Left lung (tissue), 10 donors: Measurements from ENCODE around the gene POU3F3. TPM values are rescaled to one million over a fixed set of nuclear protein-coding genes. Genes with fewer than 3 reads are reported as not detected.

Source experiments
- ATAC-seq: fragments of 200-7000 bp; cut with Tn5 transposase; one replicate; pipeline ENCODE4 v1.9.1; 2020; ENCODE audit warnings: moderate library complexity
- DNase-seq, 4 donors: peaks; one replicate each; pipeline ENCODE4 v3.0.0-alpha.2; 2013 to 2020
- H3K27ac ChIP-seq, 2 donors: fragments of 200-600 bp; sonication (generic) in 1 of 2; one replicate each; pipeline versions ENCODE4 v1.5.0 to v1.8.0; 2020 to 2021
- H3K27me3 ChIP-seq, 2 donors: fragments of 200-600 bp; sonication (generic) in 1 of 2; one replicate each; pipeline versions ENCODE4 v1.5.0 to v1.8.0; 2020 to 2021
- H3K36me3 ChIP-seq, 2 donors: fragments of 200-600 bp; sonication (generic) in 1 of 2; one replicate each; pipeline versions ENCODE4 v1.5.0 to v1.8.0; 2020 to 2021
- H3K4me1 ChIP-seq, 2 donors: fragments of 200-600 bp; one replicate each; pipeline ENCODE4 v1.8.0; 2021
- H3K4me3 ChIP-seq, 2 donors: fragments of 200-600 bp; sonication (generic) in 1 of 2; one replicate each; pipeline versions ENCODE4 v1.5.0 to v1.8.0; 2020 to 2021; ENCODE audit warnings: mild to moderate bottlenecking in 1 of 2
- H3K9me3 ChIP-seq, 2 donors: fragments of 200-600 bp; sonication (generic) in 1 of 2; one replicate each; pipeline versions ENCODE4 v1.5.0 to v1.8.0; 2020 to 2021
- intact Hi-C, 2 donors: fragments of 100-400 bp; cut with DNase I; formaldehyde crosslinking; loops; one replicate each; pipeline versions ENCODE4 v1.11.2 to v1.14.2; 2022
- polyA plus RNA-seq, 6 donors: library from polyadenylated mRNA; unstranded; fragments of 120-200 nt; gene quantifications; one replicate each; pipeline ENCODE4 v1.2.1, GENCODE V29; 2013; ENCODE audit not compliant: insufficient read length in 6 of 6
- total RNA-seq, 2 donors: library from RNA; stranded (reverse); fragmentation: NEBNext Ultra II Directional; extraction: Animal tissue kit (Norgen Biotek cat#: 25700); gene quantifications; one replicate each; pipeline ENCODE4 v1.2.1, GENCODE V29; 2021
- TF ChIP-seq, protein P1 (sequence below), 2 donors: fragments of 200-600 bp; sonication (generic) in 1 of 2; IDR thresholded peaks; one replicate each; pipeline versions ENCODE4 v1.5.0 to v1.8.0; 2021; ENCODE audit warnings: antibody characterized with exemption in 2 of 2
- donor health status: DM: no; HTN: yes; CAD: no.
- donor health status: DM: no; HTN: no; CAD: no.

The POU3F3 gene
- total and polyA plus RNA-seq, 8 donors: 0.06 to 0.82 (median 0.21) TPM; not detected in 2

DNA sequence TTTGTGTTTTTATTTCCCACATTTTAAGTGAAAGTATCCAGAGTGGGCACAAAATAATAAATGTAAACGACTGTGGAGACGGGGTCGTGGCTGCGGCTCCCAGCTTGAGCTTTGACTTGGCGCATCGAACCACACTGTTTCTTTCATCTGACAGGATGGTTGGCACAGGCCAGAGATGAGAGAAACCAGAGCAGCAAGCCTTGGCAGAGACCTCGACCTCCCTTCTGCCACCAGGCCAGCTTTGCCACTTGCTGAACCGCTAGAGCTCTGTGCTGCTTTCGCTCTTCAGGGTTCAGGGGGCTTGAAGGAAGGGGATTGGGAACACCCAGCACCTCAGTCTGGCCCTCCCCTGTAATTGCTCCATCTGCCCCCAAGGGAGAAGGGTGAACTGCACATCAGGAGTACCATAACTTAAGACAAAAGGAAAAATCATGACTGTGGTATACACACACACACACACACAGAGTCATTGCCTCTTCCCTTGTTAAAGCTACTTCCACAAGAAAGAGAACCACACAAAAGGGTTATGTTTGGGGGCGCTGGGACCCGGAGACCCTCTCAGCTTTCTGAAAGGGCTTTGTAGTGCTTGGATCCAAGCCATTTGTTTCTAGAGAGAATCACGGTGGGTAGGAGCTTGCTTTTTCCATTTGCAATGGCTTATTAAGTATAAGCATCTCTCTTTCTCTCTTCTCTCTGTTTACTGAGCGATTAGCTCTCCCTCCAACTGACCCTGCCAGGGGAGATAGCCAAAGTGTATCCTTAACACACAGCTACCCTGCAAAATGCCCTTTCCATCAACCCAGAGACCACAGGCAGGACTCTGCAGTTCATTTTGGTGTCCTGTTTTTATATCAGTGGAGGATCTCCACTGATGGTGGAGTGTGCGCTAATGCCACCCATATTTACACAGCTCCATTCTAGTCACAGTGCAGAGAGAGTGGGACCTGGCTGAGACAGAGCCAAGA, 23.0 kb downstream of the POU3F3 start:
- ATAC-seq (no peak), DNase-seq (no peak)
- TF ChIP-seq, protein P1, sequence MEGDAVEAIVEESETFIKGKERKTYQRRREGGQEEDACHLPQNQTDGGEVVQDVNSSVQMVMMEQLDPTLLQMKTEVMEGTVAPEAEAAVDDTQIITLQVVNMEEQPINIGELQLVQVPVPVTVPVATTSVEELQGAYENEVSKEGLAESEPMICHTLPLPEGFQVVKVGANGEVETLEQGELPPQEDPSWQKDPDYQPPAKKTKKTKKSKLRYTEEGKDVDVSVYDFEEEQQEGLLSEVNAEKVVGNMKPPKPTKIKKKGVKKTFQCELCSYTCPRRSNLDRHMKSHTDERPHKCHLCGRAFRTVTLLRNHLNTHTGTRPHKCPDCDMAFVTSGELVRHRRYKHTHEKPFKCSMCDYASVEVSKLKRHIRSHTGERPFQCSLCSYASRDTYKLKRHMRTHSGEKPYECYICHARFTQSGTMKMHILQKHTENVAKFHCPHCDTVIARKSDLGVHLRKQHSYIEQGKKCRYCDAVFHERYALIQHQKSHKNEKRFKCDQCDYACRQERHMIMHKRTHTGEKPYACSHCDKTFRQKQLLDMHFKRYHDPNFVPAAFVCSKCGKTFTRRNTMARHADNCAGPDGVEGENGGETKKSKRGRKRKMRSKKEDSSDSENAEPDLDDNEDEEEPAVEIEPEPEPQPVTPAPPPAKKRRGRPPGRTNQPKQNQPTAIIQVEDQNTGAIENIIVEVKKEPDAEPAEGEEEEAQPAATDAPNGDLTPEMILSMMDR (IDR thresholded peaks at IDR 0.05): no peak
- Histone ChIP-seq H3K27ac (no peak overlapping the region), H3K4me3 (no peak overlapping the region), H3K27me3 (peaks cover 14 to 90% of the 10 kb centered on the region in 2 donors), H3K36me3 (no peaks in the 10 kb centered on the region), H3K9me3 (no peaks in the 10 kb centered on the region), H3K4me1 (peaks cover 11 to 19% of the 10 kb centered on the region in 2 donors)
- intact Hi-C loops: no loop called here

DNA sequence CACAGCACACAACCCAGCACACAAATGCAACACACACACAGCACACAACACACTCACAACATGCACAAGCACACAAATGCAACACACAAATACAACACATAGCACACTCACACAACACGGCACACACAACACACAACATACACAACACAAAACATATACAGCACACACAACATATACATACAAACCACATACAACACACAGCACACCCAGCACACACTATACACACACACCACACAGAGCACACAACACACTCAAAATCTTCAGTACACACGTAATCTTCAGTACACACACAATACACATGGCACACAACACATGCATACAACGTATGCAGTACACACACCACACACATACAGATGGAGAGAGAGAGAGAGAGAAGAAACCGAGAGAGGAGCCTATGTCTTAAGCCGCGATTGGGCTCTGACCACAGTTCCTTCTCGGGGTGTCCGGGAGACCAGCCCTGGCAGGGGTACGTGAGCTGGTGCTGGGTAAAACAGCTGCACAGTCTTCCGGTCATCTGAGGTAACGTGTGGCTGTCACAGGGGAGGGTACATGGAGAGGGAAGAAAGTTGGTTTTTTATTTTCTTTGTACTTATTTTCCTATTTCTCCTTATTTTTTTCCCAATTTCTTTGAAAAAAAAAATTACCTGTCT, 25.1 kb downstream of the POU3F3 start:
- no peaks in the 10 kb centered on the region for H3K4me1 ChIP-seq
- ATAC-seq (no peak), DNase-seq (no peak)
- H3K27ac ChIP-seq: no peak overlapping the region
- H3K9me3 ChIP-seq: no peaks in the 10 kb centered on the region
- H3K4me3 ChIP-seq: no peak overlapping the region
- intact Hi-C loops: no loop called here
- TF ChIP-seq, protein P1 (IDR thresholded peaks at IDR 0.05): no peak
- H3K36me3 ChIP-seq: no peaks in the 10 kb centered on the region
- H3K27me3 ChIP-seq: peaks cover 0 to 80% of the 10 kb centered on the region in 2 donors

DNA sequence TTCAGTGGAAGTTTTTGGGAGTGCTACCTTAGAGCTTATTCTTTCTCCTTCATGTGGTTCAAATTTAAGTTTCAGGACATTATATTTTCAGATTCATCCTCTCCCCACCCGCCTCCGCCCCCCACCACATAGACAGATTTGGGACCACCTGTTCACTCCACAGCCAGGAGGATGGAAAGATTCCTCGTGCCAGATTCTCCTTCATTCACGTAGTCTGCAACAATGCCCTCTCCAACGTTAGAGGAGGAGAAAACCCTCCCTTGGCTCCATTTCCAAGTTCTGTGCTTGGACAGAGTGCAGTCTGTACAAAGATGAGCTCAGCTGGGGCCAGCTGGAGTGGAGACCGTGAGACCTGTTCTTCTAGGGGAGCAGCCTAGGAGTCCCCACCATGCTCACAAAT, 26.2 kb downstream of the POU3F3 start:
- H3K27me3 ChIP-seq: peaks cover 0 to 70% of the 10 kb centered on the region in 2 donors
- no peak for DNase-seq
- TF ChIP-seq, protein P1 (IDR thresholded peaks at IDR 0.05): no peak

DNA sequence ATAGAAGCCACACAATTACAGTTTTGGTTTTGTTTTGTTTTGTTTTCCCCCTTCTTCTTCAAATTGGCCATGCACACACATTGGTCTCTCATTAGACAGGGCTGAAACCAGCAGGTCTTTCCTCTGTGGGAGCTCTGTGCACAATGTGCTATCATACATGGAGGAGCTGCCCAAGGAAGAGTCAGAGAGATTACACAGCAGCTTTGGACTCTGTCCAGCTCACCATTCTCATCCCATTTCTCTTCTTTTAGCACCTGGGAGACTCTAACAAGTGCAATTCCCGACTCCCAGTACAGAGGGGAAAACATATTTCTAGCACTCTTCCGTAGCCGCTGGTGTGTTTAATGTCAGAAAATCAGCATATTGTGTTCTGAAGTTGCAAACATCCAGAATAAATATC, 29.4 kb downstream of the POU3F3 start:
- no peak for DNase-seq
- TF ChIP-seq, protein P1 (IDR thresholded peaks at IDR 0.05): no peak
- intact Hi-C loops: no loop called here

More for the DNA sequence above, 26.2 kb downstream of the POU3F3 start:
- Histone ChIP-seq H3K36me3 (no peaks in the 10 kb centered on the region), H3K4me1 (no peaks in the 10 kb centered on the region), H3K27ac (no peak overlapping the region), H3K9me3 (no peaks in the 10 kb centered on the region), H3K4me3 (no peak overlapping the region)
- intact Hi-C loops: no loop called here
- ATAC-seq: no peak

More for the DNA sequence above, 29.4 kb downstream of the POU3F3 start:
- Histone ChIP-seq H3K27me3 (peaks cover 0 to 43% of the 10 kb centered on the region in 2 donors), H3K27ac (no peak overlapping the region), H3K36me3 (no peaks in the 10 kb centered on the region), H3K9me3 (no peaks in the 10 kb centered on the region), H3K4me1 (no peaks in the 10 kb centered on the region), H3K4me3 (no peak overlapping the region)
- ATAC-seq: no peak
